Measurements from ENCODE around the gene NT5DC1.

Gene NT5DC1

DNA sequence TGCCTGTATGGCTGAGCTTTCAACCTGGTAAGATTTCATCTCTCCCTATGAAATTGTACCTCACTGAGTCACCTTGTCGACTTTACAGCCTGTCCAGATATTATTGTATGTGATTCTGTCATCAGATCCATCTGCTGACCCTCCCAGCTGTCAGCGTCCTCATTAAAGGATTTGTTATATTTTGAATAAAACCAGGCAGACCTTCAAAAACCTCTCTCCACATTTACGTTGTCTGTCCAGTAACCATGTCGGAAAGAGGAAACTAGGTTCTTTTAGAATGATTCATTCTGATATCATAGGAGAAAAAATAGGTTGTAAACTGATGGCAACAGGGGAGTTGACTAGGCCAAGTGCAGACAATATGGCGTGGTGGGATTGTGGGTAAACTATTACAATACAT lies 114.8 kb downstream of the NT5DC1 start:
- no peak overlapping the region for H3K4me3 ChIP-seq (ENCODE audit: low read length)
- TF ChIP-seq, protein P1, sequence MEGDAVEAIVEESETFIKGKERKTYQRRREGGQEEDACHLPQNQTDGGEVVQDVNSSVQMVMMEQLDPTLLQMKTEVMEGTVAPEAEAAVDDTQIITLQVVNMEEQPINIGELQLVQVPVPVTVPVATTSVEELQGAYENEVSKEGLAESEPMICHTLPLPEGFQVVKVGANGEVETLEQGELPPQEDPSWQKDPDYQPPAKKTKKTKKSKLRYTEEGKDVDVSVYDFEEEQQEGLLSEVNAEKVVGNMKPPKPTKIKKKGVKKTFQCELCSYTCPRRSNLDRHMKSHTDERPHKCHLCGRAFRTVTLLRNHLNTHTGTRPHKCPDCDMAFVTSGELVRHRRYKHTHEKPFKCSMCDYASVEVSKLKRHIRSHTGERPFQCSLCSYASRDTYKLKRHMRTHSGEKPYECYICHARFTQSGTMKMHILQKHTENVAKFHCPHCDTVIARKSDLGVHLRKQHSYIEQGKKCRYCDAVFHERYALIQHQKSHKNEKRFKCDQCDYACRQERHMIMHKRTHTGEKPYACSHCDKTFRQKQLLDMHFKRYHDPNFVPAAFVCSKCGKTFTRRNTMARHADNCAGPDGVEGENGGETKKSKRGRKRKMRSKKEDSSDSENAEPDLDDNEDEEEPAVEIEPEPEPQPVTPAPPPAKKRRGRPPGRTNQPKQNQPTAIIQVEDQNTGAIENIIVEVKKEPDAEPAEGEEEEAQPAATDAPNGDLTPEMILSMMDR (conservative IDR thresholded peaks at IDR 0.05; ENCODE audit: low read length) = no peak
- DNase-seq (ENCODE audit: low read depth) = no peak

DNA sequence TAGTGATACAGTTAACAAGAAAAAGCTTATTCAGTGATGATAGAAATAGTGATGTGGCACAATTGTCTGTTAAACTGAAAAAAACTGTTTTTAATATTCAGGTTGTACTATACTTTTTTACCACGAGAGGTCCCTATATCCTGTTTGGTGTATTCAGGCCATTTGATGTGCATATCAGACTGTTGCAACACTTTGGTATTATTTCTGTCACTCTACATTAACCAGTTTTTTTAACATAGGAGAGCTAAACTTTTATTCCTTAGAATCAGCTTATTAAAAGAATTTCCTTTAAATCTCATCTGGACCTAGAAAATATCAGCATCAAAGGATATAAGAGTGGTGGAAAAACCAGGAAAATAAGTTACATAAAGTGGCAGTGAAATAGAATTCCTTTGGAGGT lies 116.4 kb downstream of the NT5DC1 start:
- H3K4me3 ChIP-seq (ENCODE audit: low read length) = no peak overlapping the region
- DNase-seq (ENCODE audit: low read depth) = peak; percentile 58
- TF ChIP-seq, protein P1 (conservative IDR thresholded peaks at IDR 0.05; ENCODE audit: low read length) = peak; percentile 72

DNA sequence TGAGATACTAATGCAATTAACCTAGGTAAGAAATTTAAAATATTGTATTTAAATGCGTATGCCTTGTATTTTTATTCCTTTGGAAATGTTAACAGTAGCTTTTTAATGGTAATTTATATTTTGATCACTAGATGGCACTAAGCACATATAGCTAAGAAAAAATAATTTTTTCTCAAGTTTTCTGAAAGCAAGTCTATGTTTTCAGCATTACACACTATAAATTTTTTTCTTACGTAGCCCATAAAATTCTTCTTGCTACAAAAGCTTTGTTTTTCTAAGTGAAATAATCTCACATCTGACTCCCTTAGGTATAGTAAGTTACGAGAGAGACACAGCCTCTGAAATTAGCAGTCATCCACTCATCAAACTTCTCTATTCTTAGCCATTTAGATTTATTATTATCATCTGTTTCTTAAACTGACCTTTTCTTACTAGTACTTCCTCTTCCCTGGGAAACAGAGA lies 117.5 kb downstream of the NT5DC1 start:
- DNase-seq (ENCODE audit: low read depth) = peak; percentile 42
- TF ChIP-seq, protein P1 (conservative IDR thresholded peaks at IDR 0.05; ENCODE audit: low read length) = peak; percentile 63
- no peak overlapping the region for H3K4me3 ChIP-seq (ENCODE audit: low read length)

DNA sequence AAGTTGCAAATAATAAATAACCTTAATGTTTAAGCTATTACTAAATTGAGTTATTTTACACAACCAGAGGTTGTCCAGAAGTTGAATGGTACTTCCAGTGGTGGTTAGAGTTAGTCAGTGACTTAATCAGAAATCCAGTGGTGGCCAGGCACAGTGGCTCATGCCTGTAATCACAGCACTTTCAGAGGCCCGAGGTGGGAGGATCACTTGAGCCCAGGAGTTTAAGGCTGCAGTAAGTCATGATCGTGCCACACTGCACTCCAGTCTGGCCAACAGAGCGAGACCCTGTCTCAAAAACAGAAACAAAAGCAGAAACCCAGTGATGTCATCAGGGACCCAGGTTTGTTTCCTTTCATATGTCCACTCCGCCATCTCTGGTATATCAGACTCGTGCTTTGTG lies 118.2 kb downstream of the NT5DC1 start:
- H3K4me3 ChIP-seq (ENCODE audit: low read length) = no peak overlapping the region
- no peak for DNase-seq (ENCODE audit: low read depth)
- TF ChIP-seq, protein P1 (conservative IDR thresholded peaks at IDR 0.05; ENCODE audit: low read length) = no peak

DNA sequence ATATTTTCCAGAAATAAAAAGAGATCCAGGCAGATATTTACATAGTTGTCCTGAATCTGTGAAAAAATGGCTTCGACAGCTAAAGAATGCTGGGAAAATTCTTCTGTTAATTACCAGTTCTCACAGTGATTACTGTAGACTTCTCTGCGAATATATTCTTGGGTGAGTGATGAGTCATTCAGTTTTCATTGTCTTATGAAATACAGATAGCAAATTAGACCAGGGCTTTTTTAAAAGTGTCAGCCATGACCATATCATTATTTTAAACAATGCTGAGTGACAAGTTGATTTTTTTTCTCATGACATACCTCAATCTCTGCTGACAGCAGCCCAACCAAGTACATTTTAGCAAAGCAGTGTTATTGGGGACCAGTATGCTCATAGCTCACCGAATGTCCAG lies 120.4 kb downstream of the NT5DC1 start:
- H3K4me3 ChIP-seq (ENCODE audit: low read length) = no peak overlapping the region
- peak; percentile 67 for DNase-seq (ENCODE audit: low read depth)
- TF ChIP-seq, protein P1 (conservative IDR thresholded peaks at IDR 0.05; ENCODE audit: low read length) = no peak

DNA sequence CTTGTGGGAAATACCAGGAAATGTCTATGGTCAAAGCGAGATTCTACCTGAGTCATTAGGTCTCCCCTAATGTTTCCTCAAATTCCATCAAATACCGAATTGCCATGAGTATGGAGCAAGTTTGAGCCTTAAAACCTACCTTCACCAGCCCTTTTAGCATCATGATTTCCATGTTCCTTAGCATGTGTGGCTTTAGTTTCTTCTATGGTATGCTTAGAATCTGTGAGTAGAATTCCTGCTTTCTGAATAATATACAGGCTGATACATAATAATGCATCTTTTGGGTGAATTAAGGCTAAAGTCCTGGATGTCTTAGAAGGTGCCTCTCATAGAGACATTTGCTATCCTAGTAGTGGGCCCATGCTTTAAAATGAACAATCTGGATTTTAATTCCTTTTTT lies 121.3 kb downstream of the NT5DC1 start:
- TF ChIP-seq, protein P1 (conservative IDR thresholded peaks at IDR 0.05; ENCODE audit: low read length) = no peak
- H3K4me3 ChIP-seq (ENCODE audit: low read length) = no peak overlapping the region
- peak; percentile 34 for DNase-seq (ENCODE audit: low read depth)

DNA sequence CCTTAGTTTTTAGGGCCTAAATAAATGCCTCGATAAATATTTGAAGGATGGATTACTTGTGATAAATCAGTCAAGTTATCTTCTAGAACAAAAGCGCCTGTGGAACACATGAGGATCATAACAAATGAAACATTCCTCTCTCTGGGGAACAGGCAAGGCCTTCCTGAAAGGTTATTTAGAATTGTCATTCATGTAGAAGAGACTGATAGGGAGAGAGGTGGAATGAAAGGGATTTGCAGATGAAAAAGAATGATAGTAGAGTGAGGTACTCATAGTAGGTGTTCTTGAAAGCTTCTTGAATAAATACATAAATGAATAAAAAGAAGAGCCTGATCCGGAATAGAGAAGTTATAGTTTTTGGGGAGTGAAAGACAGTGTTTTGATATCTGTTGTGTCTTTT lies 122.7 kb downstream of the NT5DC1 start:
- H3K4me3 ChIP-seq (ENCODE audit: low read length) = no peak overlapping the region
- TF ChIP-seq, protein P1 (conservative IDR thresholded peaks at IDR 0.05; ENCODE audit: low read length) = no peak
- no peak for DNase-seq (ENCODE audit: low read depth)

Measured in AG10803 (cell line).